Activated CD8-positive, alpha-beta memory T cell treated with anti-CD3 and anti-CD28 coated beads for 24 hours (primary cell): Measurements from ENCODE around the gene PCSK6.

Source experiments
- DNase-seq: peaks from one replicate; pipeline ENCODE4 v3.0.0-alpha.2; 2020

The PCSK6 gene

DNA sequence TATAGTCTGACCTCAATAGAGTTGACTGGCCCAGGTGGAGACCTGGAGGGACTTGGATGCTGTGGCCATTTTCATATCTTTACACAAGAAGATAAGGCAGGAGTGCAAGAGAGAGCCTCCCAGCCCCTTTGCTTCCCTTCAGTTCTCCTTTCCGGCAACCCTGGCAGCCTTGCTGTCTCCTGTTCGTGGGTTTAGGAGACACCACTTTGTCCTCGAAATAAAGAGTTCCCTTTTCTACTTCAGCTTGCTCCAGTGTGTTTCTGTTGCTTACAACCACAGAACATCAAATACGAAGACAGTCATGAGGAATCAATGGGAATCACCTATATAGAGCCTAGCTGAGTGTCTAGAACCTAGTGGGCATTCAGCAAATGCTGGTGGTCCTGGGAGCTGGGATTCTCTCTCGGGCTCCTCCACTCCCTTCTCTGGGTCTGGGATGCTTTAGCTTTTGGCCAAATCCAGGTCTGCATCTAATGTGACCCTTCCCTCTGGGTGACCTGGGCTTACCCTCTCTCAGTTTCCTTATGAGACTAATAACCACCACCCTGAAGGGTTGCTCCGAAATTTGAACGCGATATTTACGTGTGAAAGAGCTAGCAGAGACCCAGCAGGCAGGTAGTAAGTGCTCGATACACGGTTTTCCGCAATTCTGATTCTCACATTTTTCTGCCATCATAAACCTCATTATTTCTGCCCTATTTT lies 44.5 kb downstream of the PCSK6 start:
- DNase-seq: no peak

DNA sequence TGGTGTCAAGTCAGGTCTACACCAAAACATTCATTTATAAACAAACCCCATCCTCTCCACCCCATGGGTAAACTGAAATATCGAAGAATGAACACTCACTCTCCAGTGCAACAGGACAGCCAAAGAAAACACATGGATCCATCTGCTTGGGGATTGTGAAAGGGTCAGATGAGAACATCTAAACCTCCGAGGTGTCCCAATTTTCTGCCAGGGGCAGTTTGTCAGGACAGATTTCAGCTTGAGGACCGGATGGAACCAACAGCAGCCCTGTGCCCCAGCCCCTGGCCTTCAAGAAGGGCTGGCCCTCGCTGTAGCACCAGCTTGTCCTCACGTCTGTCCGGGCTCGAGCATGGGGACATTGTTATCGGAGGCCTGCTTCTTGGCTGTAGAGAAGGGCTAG lies 45.5 kb downstream of the PCSK6 start:
- DNase-seq: no peak

DNA sequence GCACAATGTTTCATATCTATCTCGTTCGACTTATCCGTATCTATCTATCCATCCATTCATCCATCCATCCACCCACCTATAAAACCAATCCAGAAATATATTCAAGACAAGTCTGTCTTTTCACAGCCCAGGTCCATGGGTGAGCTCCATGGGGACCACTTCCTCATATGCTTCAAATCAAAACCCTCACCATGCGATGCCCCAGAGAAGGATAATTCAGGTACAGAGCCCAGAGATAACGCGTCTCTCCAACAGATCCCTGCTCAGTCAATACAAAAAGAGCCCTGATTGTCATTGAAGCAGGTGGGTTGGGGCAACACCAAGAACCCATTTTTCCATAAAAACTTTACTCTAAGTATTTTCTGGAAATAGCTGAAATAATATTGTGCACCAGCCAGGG lies 47.2 kb downstream of the PCSK6 start:
- DNase-seq: peak; percentile 13

- DNase-seq: peak; percentile 19
Observed at GRCh38 chr15:101441696-101442095, 47.8 kb downstream of the PCSK6 start.

- DNase-seq: peak; percentile 35
Observed at GRCh38 chr15:101440846-101441590, 48.5 kb downstream of the PCSK6 start.

DNA sequence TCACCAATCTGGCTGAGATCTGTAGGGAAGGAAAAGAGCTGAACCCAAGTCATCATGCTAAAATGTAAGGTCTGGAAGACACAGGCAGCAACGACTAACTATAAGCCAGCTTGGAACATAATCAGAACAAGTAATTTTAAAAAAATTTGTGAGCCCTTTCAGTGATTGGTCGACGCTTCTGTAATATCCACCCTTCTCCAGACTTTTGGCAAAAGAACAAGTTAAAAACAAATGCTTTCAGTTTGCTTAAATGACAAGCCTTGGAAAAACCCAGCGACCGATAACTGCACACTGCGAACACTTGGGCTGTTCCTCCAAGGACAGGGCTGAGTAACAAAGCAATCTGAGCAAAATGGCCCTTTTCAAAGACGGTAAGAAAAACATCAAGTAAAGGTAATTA lies 49.6 kb downstream of the PCSK6 start:
- no peak for DNase-seq

- peak; percentile 24 for DNase-seq
Observed at GRCh38 chr15:101439285-101439919, 50.1 kb downstream of the PCSK6 start.

DNA sequence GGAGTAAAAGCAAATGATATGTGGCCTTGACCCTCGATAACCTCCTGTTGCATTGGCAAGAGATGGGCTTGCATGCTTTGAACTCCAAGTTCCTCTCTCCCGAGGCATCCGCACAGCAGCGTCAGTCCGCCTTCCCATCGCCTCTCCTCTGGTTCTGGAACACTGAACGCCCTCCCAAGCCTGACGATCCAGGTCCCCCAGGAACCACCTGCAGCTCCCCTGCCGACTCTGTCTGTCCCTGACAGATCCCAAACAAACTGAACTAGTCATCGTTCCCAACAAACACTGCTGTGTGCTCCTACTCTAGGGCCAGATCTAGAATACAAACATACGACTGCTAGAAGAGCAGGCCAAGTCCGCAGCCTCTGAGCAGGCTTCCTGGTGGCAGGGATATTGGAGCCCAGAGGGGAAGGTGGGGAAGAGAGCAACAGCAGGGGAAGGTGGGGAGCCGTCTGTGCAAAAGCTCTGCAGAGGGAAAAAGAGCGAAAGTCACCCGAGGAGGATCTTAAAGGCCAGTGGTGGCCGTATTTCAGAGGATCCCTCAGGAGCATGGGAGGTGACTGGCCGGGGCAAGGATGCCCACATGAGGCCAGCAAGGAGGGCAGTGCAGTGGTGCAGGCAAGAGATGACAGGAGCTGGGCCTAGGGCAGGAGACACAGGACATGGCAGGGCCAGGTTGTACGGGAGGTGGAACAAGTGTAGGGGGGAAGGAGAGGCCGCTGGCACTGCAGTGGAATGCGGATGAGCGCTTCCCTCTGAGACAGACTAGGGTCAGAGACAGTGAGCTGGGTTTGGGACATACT lies 50.8 kb downstream of the PCSK6 start:
- peak; percentile 11 for DNase-seq

DNA sequence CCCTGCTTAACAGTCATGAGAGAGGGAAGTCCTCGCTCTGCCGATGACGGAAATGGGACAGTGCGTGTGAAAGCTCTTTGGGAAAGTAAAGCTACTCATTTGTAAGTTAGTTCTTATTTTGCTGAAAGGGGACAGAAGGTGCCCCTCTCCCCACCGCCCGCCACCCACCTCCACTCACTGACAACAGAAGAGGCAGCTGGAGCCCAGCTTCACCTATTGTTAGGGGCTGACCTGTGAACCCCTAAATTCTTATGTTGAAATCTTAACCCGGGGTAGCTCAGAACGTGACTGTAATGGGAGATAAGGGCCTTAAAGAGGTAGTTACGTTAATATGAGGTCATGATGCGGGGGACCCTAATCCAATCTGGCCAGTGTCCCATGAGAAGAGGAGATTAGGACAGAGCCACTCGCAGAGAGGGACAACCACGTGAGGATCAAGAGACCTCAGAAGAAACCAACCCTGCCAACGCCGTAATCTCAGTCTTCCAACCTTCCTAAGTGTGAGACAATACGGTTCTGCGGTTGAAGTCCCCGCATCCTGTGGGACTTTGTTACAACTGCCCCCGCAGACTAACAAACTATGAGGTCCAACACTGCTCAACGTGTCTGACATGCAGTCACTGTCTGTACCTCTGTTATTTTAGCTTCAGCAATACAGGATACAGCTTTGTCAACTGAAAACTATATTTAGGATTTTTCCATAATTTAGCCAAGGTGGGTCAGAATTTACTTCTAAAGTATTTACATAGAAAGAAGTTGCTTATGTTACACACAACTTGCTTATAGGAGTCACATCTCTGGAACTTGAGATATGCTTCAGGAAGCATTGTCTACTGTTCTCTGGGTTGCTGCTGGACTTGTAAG lies 51.7 kb downstream of the PCSK6 start:
- peak; percentile 15 for DNase-seq

GRCh38 chr15:101437209-101437608 lies 52.3 kb downstream of the PCSK6 start:
- DNase-seq: peak; percentile 30

DNA sequence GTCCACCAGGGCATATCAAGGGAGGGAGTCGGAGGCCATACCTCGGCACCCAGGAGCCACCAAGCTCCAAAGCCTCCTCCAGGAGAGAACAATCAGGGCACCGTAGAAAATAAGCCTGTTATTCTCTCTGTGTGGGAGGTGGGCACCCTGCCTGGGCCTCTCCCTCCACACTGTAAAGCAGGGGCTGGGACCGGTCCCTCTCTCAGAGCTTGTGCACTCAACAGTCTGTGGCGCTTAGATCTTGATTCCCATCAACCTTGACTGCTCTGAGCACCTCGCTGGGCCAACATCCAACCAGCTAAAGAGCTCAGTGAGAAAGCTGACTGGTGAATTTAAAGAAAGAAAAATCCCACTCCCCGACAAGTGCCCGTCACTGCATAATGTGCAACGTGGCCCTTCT lies 53.0 kb downstream of the PCSK6 start:
- peak; percentile 13 for DNase-seq

GRCh38 chr15:101435761-101436160 lies 53.7 kb downstream of the PCSK6 start:
- DNase-seq: peak; percentile 11

GRCh38 chr15:101434032-101434920 lies 55.2 kb downstream of the PCSK6 start:
- peak; percentile 19 for DNase-seq

- DNase-seq: peak; percentile 49
Observed at GRCh38 chr15:101433396-101433795, 56.1 kb downstream of the PCSK6 start.

DNA sequence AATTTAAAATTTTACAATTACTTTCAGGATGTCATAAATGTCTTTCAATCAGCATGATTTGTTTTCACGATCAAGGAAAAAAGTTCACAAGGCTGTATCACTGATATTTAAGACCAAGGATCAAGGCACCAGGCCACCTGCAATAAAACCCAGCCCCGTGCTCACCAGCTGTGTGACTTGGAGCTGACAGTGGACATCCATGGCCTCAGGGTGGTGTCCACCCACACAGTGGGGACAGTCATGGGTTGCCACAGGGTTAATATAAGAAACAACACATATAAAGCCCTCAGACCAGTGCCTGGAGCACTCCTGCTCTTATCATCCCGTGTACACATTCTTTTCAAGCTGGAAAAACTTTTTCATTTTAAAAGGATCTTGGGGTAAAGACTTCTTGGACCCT lies 56.5 kb downstream of the PCSK6 start:
- DNase-seq: peak; percentile 7

- DNase-seq: peak; percentile 19
Observed at GRCh38 chr15:101431748-101432147, 57.8 kb downstream of the PCSK6 start.

GRCh38 chr15:101431301-101431700 lies 58.2 kb downstream of the PCSK6 start:
- DNase-seq: no peak

DNA sequence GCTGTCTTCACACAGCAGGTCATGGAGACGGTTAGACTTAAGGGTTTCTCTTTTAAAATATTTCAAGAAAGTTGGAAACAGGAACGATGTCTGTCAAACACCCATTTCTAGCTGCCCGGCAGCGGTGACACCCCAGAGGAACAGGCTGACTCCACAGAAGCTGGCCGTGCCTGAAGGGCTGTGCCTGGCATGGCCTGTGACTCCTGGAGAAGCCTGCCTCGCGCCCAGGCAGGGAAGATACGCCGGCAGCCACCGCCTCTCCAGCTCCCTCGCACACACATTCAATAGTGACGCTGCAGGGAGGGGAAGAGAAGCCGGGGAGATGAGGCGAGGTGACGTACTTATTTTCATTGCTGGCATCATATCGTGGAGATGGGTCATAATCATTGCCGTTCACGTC lies 59.9 kb downstream of the PCSK6 start:
- DNase-seq: no peak

DNA sequence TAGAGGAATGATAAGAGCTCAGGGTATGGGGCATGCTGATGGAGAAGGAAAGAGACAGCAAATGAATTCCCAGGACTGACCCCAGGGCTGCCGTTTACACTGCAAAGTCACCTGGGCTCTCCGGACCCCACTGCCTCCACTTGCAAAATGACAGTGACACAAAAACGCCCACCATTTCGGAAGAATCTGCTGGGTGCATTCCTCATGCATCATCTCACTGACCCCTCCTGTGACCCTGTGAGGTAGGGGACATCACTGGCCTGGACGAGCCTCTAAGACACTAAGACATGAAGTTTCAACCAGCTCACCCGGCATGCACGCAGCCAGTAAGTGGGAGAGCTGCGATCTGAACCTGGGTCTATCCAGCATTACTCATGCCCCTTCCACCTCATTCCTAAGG lies 60.3 kb downstream of the PCSK6 start:
- DNase-seq: peak; percentile 24

GRCh38 chr15:101428758-101429157 lies 60.7 kb downstream of the PCSK6 start:
- peak; percentile 43 for DNase-seq
